HG02870 (cell line): Measurements from ENCODE around the gene NKD2.
"Not testable (repeated sequence)": the region's sequence is repeated elsewhere in the genome, so short reads cannot be mapped to it uniquely, and the experiment has no call there.

Source experiments
- ATAC-seq: cut with Tn5 transposase; IDR thresholded peaks from one replicate; pipeline ENCODE4 v1.9.1; 2021; ENCODE audit warnings: mild to moderate bottlenecking, moderate library complexity; ENCODE audit not compliant: unreplicated experiment

The NKD2 gene

GRCh38 chr5:1008451-1009358 is at the start of gene NKD2:
TSS of gene NKD2 (plus strand) at chr5:1008802. CDS start at chr5:1009058, 256 bp downstream.
- no peak for ATAC-seq

- ATAC-seq = no peak
These were observed 48.7 kb upstream of the NKD2 start for GRCh38 chr5:959581-960531.

GRCh38 chr5:960551-960950 is 48.1 kb upstream of the NKD2 start:
- no peak for ATAC-seq

GRCh38 chr5:961002-961710 is 47.4 kb upstream of the NKD2 start:
- no peak for ATAC-seq

GRCh38 chr5:961711-962240 is 46.8 kb upstream of the NKD2 start:
- no peak for ATAC-seq

GRCh38 chr5:962386-962785 is 46.2 kb upstream of the NKD2 start:
- ATAC-seq = no peak

GRCh38 chr5:962801-963200 is 45.8 kb upstream of the NKD2 start:
- ATAC-seq = no peak

- no peak for ATAC-seq
These were observed 45.3 kb upstream of the NKD2 start for GRCh38 chr5:963310-963672.

GRCh38 chr5:963673-964531 is 44.7 kb upstream of the NKD2 start:
- peak; percentile 86 for ATAC-seq

- no peak for ATAC-seq
These were observed 43.8 kb upstream of the NKD2 start for GRCh38 chr5:964821-965220.

- ATAC-seq = no peak
These were observed 42.8 kb upstream of the NKD2 start for GRCh38 chr5:965604-966344.

- no peak for ATAC-seq
These were observed 42.3 kb upstream of the NKD2 start for GRCh38 chr5:966345-966710.

GRCh38 chr5:966941-967340 is 41.7 kb upstream of the NKD2 start:
- no peak for ATAC-seq

GRCh38 chr5:968881-969280 is 39.7 kb upstream of the NKD2 start:
- no peak for ATAC-seq

GRCh38 chr5:969408-969839 is 39.2 kb upstream of the NKD2 start:
- ATAC-seq = no peak

GRCh38 chr5:972575-972974 is 36.0 kb upstream of the NKD2 start:
- ATAC-seq = not testable (repeated sequence)

- ATAC-seq = no peak
These were observed 31.5 kb upstream of the NKD2 start for GRCh38 chr5:976849-977751.

GRCh38 chr5:978054-978453 is 30.5 kb upstream of the NKD2 start:
- no peak for ATAC-seq
